K562 (cell line): Measurements from ENCODE around the gene FAM234B. TPM values are rescaled to one million over a fixed set of nuclear protein-coding genes. Genes with fewer than 3 reads are reported as not detected.

ENCODE experiments used
- ATAC-seq: fragments of 200-7000 bp; cut with Tn5 transposase; 3 replicates; pipeline ENCODE4 v1.9.1; 2020; ENCODE audit warnings: moderate library complexity
- BruUV-seq: library from RNA; stranded (reverse); fragments of 400-500 nt; replicated peaks from 2 replicates; lab custom pipeline; 2021; lab: Mats Ljungman, UMichigan
- CTCF ChIA-PET: fragments of 300-600 bp; formaldehyde crosslinking; extraction: SDS; loops from one replicate; lab custom pipeline; 2021; ENCODE audit warnings: low intra/inter-chr PET ratio; lab: Yijun Ruan, JAX
- POLR2A ChIA-PET: fragments of 300-600, 350-650 bp; sonication (Branson Sonifier 250); formaldehyde crosslinking; extraction: SDS; loops from one replicate; lab custom pipeline; 2021; ENCODE audit warnings: antibody characterized with exemption, inconsistent platforms; lab: Yijun Ruan, JAX
- DNase-seq, 4 experiments: peaks; one replicate each; pipeline versions ENCODE4 v3.0.0 to v3.0.0-alpha.2; 2011 to 2018; ENCODE audit warnings: low spot score in 3 of 4, mixed read lengths in 3 of 4; ENCODE audit errors: extremely low read depth in 1 of 4
- FAIRE-seq: peaks from 2 replicates; lab custom pipeline; 2011; peaks lifted over from hg19 to GRCh38; lab: Jason Lieb, UNC
- H2AFZ ChIP-seq: 2 replicates; pipeline ENCODE4 v1.6.0; 2011; ENCODE audit warnings: low read depth, low read length, control low read depth, inconsistent platforms
- H3K27ac ChIP-seq: fragments of 200-600 bp; 3 replicates; pipeline ENCODE4 v1.8.0; 2011; ENCODE audit warnings: low read depth, mild to moderate bottlenecking, control low read depth, inconsistent platforms, low read length, moderate library complexity, mixed read lengths; ENCODE audit errors: extremely low read depth
- H3K27me3 ChIP-seq, 2 experiments: fragments of 300-600 bp in 1 of 2; 2 replicates in 1 of 2; 3 replicates in 1 of 2; pipeline versions ENCODE4 v1.6.0 to v1.8.0; 2011; ENCODE audit warnings: inconsistent platforms in 2 of 2, low read length in 2 of 2, mild to moderate bottlenecking in 1 of 2, mixed read lengths in 1 of 2, moderate library complexity in 1 of 2; ENCODE audit not compliant: control insufficient read depth in 2 of 2, insufficient read depth in 2 of 2
- H3K36me3 ChIP-seq: fragments of 300-600 bp; 3 replicates; pipeline ENCODE4 v1.8.0; 2011; ENCODE audit warnings: mild to moderate bottlenecking, low read length, inconsistent platforms; ENCODE audit not compliant: control insufficient read depth, insufficient read depth
- H3K4me1 ChIP-seq, 2 experiments: fragments of 200-600 bp in 1 of 2; replicated peaks in 1 of 2; 2 replicates in 1 of 2; 3 replicates in 1 of 2; pipeline versions ENCODE4 v1.5.1 to v1.8.0; 2011; ENCODE audit warnings: inconsistent platforms in 2 of 2, low read length in 2 of 2, mild to moderate bottlenecking in 1 of 2, mixed read lengths in 1 of 2, moderate library complexity in 1 of 2; ENCODE audit not compliant: control insufficient read depth in 2 of 2, insufficient read depth in 2 of 2
- H3K4me2 ChIP-seq: 2 replicates; pipeline ENCODE4 v1.6.1; 2011; ENCODE audit warnings: low read length, control low read depth, inconsistent platforms, mixed read lengths; ENCODE audit not compliant: insufficient read depth
- H3K4me3 ChIP-seq: fragments of 200-600 bp; sonication (generic), shearing (Covaris generic); 2 replicates; pipeline ENCODE4 v1.5.1; 2016; ENCODE audit warnings: control low read depth, inconsistent platforms
- H3K79me2 ChIP-seq: fragments of 200-600 bp; 3 replicates; pipeline ENCODE4 v1.8.0; 2011; ENCODE audit warnings: low read length, inconsistent platforms; ENCODE audit not compliant: control insufficient read depth, insufficient read depth
- H3K9ac ChIP-seq, 2 experiments: 2 replicates each; pipeline versions ENCODE4 v1.6.0 to v1.6.1; 2011; ENCODE audit warnings: low read depth in 2 of 2, low read length in 2 of 2, control low read depth in 1 of 2, inconsistent platforms in 1 of 2, mild to moderate bottlenecking in 1 of 2, mixed read lengths in 1 of 2; ENCODE audit not compliant: insufficient read depth in 1 of 2
- H3K9me1 ChIP-seq: one replicate; pipeline ENCODE4 v1.6.0; 2011; ENCODE audit warnings: inconsistent platforms, mild to moderate bottlenecking, low read length, moderate library complexity; ENCODE audit not compliant: control insufficient read depth, insufficient read depth
- H3K9me3 ChIP-seq: replicated peaks from 2 replicates; pipeline ENCODE4 v1.5.1; 2011; ENCODE audit warnings: low read depth, low read length, inconsistent platforms; ENCODE audit not compliant: control insufficient read depth, insufficient read depth
- H4K20me1 ChIP-seq: replicated peaks from 2 replicates; pipeline ENCODE4 v1.6.1; 2011; ENCODE audit warnings: low read length, inconsistent platforms, mixed read lengths; ENCODE audit not compliant: control insufficient read depth, insufficient read depth
- CBX1 ChIP-seq: sonication (generic); IDR thresholded peaks from 2 replicates; pipeline ENCODE4 v1.6.1; 2016; ENCODE audit warnings: antibody characterized with exemption, low read depth, mild to moderate bottlenecking
- CCAR2 ChIP-seq: fragments of 200-400 bp; formaldehyde crosslinking; IDR thresholded peaks from 2 replicates; pipeline ENCODE4 v1.6.1; 2017; ENCODE audit warnings: mild to moderate bottlenecking, low read depth, low read length
- KDM2B ChIP-seq: fragments of 250-450 bp; sonication (Bioruptor Pico); IDR thresholded peaks from 2 replicates; pipeline ENCODE4 v1.8.0; 2021; ENCODE audit warnings: mild to moderate bottlenecking, moderate library complexity
- L3MBTL2 ChIP-seq: fragments of 450-650 bp; IDR thresholded peaks from 2 replicates; pipeline ENCODE4 v1.6.1; 2016; ENCODE audit warnings: mild to moderate bottlenecking, moderate library complexity
- MXI1 ChIP-seq: IDR thresholded peaks from 2 replicates; pipeline ENCODE4 v1.6.1; 2011; ENCODE audit warnings: low read depth, mild to moderate bottlenecking, improper control_type of control experiment, low read length
- NCOA4 ChIP-seq: fragments of 450-650 bp; IDR thresholded peaks from 2 replicates; pipeline ENCODE4 v1.6.1; 2018; ENCODE audit warnings: mild to moderate bottlenecking; ENCODE audit not compliant: partially characterized antibody
- NR3C1 ChIP-seq: sonication (generic); formaldehyde crosslinking; IDR thresholded peaks from 2 replicates; pipeline ENCODE4 v1.8.1; 2022; ENCODE audit warnings: missing genetic modification reagents
- RNF2 ChIP-seq: sonication (generic); IDR thresholded peaks from 2 replicates; pipeline ENCODE4 v1.6.1; 2016
- SLC30A9 ChIP-seq: fragments of 250-450 bp; sonication (Bioruptor Pico); IDR thresholded peaks from 2 replicates; pipeline ENCODE4 v1.8.0; 2022; ENCODE audit warnings: mild to moderate bottlenecking, moderate library complexity
- SMARCC2 ChIP-seq: fragments of 450-650 bp; IDR thresholded peaks from 2 replicates; pipeline ENCODE4 v1.6.1; 2017; ENCODE audit warnings: antibody characterized with exemption, moderate library complexity, mild to moderate bottlenecking, low read depth
- ZNF12 ChIP-seq: sonication (generic); formaldehyde crosslinking; IDR thresholded peaks from 2 replicates; pipeline ENCODE4 v1.4.0; 2020; ENCODE audit warnings: mild to moderate bottlenecking, missing genetic modification reagents
- ZNF146 ChIP-seq: IDR thresholded peaks from one replicate; pipeline ENCODE4 v1.6.1; 2018; ENCODE audit warnings: missing compliant biosample characterization; ENCODE audit not compliant: unreplicated experiment
- ZNF23 ChIP-seq: fragments of 250-450 bp; sonication (Bioruptor Pico); IDR thresholded peaks from 2 replicates; pipeline ENCODE4 v1.4.0; 2020; ENCODE audit warnings: mild to moderate bottlenecking
- ZNF232 ChIP-seq: sonication (generic); formaldehyde crosslinking; IDR thresholded peaks from 2 replicates; pipeline ENCODE4 v1.8.0; 2022; ENCODE audit warnings: mild to moderate bottlenecking, missing genetic modification reagents
- WGBS: fragments of 100-300 bp; shearing (Covaris generic); methylation state at CpG from one replicate; pipeline ENCODE4 v1.1.6; 2016; ENCODE audit warnings: low coverage, mixed read lengths; ENCODE audit not compliant: insufficient coverage; ENCODE audit errors: missing lambda C conversion rate; 5-methylcytosine and 5-hydroxymethylcytosine counted together
- in situ Hi-C: fragments of 300-500 bp; cut with MboI; formaldehyde crosslinking; loops from 4 replicates; pipeline ENCODE4 v1.15.0; 2018; ENCODE audit warnings: inconsistent platforms, mixed read lengths
- intact Hi-C: fragments of 100-400 bp; cut with micrococcal nuclease; formaldehyde crosslinking; loops from 2 replicates; pipeline ENCODE4 v1.14.2; 2022
- polyA plus RNA-seq, 8 experiments: library from polyadenylated mRNA; depleted of rRNA in 4 of 8; stranded (reverse) in 5 of 8; unstranded in 3 of 8; fragments of >200 nt; fragmentation: Nextera tagmentation in 2 of 8; fragmentation: Illumina TruSeq in 1 of 8; extraction: Ambion mirVana in 2 of 8; extraction: Trizol in 1 of 8; gene quantifications; 2 replicates each; pipeline versions ENCODE4 v1.2.1 to v1.2.3, GENCODE V29; 2011 to 2014; ENCODE audit warnings: inconsistent platforms in 1 of 8, missing spikeins in 1 of 8
- total RNA-seq, 7 experiments: library from RNA; depleted of rRNA in 6 of 7; stranded (reverse); fragments of >200 nt in 6 of 7; fragmentation: Illumina TruSeq in 2 of 7; extraction: Trizol in 2 of 7; gene quantifications; 2 replicates each; pipeline versions ENCODE4 v1.2.1 to v1.2.3, GENCODE V29; 2011 to 2021; ENCODE audit warnings: low replicate concordance in 1 of 7
- TF ChIP-seq, protein P1 (sequence below), 2 experiments: fragments of 450-650 bp; IDR thresholded peaks; 2 replicates each; pipeline ENCODE4 v1.6.1; 2016
- TF ChIP-seq, protein P2 (sequence below): sonication (generic); formaldehyde crosslinking; IDR thresholded peaks from 2 replicates; pipeline ENCODE4 v1.8.0; 2023; ENCODE audit warnings: missing genetic modification reagents, mild to moderate bottlenecking, borderline replicate concordance
- TF ChIP-seq, protein P3 (sequence below): sonication (generic); formaldehyde crosslinking; IDR thresholded peaks from 2 replicates; pipeline ENCODE4 v1.8.1; 2023; ENCODE audit warnings: mild to moderate bottlenecking, missing genetic modification reagents

The FAM234B gene
- total and polyA plus RNA-seq, 9 of the 15 experiments (the other 6 are each of a cell fraction or from before 2014, with no cell fraction given): 1.00 to 4.3 (median 2.0) TPM

DNA sequence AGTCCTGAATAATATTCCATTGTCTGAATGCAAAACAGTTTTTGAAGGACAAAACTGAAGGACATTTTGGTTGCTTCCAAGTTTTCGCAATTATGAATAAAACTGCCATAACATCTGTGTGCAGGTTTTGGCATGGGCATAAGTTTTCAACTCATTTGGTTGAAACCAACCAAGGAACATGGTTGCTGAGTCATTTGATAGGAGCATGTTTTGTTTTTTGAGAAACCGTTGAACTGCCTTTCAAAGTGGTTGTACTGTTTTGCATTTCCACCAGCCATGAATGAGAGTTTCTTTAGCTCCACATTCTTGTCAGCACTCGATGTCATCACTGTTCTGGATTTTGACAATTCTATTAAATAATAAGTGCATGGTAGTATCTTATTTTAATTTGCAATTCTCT, 82.3 kb downstream of the FAM234B start:
- CTCF ChIA-PET: no interaction called here
- Histone ChIP-seq H2AFZ (no peak overlapping the region), H3K36me3 (no peaks in the 10 kb centered on the region), H3K79me2 (no peaks in the 10 kb centered on the region), H3K4me1 (no peaks in the 10 kb centered on the region), H3K9me1 (no peaks in the 10 kb centered on the region), H3K4me3 (no peak overlapping the region), H3K4me2 (no peak overlapping the region), H3K9ac (no peak overlapping the region), H3K27ac (no peak overlapping the region), H4K20me1 (no peaks in the 10 kb centered on the region), H3K9me3 (no peaks in the 10 kb centered on the region), H3K27me3 (peaks cover 3 to 17% of the 10 kb centered on the region in 2 experiments; a peak in 4 of 5 replicates)
- no TSS peak for BruUV-seq
- no peak for DNase-seq
- POLR2A ChIA-PET: no interaction called here
- in situ Hi-C loops (no loop called here), intact Hi-C loops (no loop called here)
- ATAC-seq: no peak
- no peak for FAIRE-seq
- 7% methylated on average over 3 of the region's 3 CpGs for WGBS
- TF ChIP-seq NR3C1 (no peak), L3MBTL2 (no peak), CCAR2 (no peak), NCOA4 (no peak), SLC30A9 (CRISPR knock-in tag) (no peak), KDM2B (CRISPR knock-in tag) (no peak), ZNF146 (CRISPR knock-in tag) (no peak), ZNF12 (no peak), SMARCC2 (no peak), RNF2 (no peak), CBX1 (no peak), ZNF23 (CRISPR knock-in tag) (no peak), MXI1 (no peak), ZNF232 (CRISPR knock-in tag) (no peak)
- TF ChIP-seq, protein P1, sequence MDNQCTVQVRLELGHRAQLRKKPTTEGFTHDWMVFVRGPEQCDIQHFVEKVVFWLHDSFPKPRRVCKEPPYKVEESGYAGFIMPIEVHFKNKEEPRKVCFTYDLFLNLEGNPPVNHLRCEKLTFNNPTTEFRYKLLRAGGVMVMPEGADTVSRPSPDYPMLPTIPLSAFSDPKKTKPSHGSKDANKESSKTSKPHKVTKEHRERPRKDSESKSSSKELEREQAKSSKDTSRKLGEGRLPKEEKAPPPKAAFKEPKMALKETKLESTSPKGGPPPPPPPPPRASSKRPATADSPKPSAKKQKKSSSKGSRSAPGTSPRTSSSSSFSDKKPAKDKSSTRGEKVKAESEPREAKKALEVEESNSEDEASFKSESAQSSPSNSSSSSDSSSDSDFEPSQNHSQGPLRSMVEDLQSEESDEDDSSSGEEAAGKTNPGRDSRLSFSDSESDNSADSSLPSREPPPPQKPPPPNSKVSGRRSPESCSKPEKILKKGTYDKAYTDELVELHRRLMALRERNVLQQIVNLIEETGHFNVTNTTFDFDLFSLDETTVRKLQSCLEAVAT (IDR thresholded peaks at IDR 0.05): no peak
- TF ChIP-seq, protein P2, sequence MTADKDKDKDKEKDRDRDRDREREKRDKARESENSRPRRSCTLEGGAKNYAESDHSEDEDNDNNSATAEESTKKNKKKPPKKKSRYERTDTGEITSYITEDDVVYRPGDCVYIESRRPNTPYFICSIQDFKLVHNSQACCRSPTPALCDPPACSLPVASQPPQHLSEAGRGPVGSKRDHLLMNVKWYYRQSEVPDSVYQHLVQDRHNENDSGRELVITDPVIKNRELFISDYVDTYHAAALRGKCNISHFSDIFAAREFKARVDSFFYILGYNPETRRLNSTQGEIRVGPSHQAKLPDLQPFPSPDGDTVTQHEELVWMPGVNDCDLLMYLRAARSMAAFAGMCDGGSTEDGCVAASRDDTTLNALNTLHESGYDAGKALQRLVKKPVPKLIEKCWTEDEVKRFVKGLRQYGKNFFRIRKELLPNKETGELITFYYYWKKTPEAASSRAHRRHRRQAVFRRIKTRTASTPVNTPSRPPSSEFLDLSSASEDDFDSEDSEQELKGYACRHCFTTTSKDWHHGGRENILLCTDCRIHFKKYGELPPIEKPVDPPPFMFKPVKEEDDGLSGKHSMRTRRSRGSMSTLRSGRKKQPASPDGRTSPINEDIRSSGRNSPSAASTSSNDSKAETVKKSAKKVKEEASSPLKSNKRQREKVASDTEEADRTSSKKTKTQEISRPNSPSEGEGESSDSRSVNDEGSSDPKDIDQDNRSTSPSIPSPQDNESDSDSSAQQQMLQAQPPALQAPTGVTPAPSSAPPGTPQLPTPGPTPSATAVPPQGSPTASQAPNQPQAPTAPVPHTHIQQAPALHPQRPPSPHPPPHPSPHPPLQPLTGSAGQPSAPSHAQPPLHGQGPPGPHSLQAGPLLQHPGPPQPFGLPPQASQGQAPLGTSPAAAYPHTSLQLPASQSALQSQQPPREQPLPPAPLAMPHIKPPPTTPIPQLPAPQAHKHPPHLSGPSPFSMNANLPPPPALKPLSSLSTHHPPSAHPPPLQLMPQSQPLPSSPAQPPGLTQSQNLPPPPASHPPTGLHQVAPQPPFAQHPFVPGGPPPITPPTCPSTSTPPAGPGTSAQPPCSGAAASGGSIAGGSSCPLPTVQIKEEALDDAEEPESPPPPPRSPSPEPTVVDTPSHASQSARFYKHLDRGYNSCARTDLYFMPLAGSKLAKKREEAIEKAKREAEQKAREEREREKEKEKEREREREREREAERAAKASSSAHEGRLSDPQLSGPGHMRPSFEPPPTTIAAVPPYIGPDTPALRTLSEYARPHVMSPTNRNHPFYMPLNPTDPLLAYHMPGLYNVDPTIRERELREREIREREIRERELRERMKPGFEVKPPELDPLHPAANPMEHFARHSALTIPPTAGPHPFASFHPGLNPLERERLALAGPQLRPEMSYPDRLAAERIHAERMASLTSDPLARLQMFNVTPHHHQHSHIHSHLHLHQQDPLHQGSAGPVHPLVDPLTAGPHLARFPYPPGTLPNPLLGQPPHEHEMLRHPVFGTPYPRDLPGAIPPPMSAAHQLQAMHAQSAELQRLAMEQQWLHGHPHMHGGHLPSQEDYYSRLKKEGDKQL: no peak
- TF ChIP-seq, protein P3, sequence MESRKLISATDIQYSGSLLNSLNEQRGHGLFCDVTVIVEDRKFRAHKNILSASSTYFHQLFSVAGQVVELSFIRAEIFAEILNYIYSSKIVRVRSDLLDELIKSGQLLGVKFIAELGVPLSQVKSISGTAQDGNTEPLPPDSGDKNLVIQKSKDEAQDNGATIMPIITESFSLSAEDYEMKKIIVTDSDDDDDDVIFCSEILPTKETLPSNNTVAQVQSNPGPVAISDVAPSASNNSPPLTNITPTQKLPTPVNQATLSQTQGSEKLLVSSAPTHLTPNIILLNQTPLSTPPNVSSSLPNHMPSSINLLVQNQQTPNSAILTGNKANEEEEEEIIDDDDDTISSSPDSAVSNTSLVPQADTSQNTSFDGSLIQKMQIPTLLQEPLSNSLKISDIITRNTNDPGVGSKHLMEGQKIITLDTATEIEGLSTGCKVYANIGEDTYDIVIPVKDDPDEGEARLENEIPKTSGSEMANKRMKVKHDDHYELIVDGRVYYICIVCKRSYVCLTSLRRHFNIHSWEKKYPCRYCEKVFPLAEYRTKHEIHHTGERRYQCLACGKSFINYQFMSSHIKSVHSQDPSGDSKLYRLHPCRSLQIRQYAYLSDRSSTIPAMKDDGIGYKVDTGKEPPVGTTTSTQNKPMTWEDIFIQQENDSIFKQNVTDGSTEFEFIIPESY (CRISPR knock-in tag): no peak
